NT2/D1 (cell line): Measurements from ENCODE around the gene AOX1.

Experiments
- SUZ12 ChIP-seq: IDR thresholded peaks from 2 replicates; pipeline ENCODE4 v1.6.1; 2011; ENCODE audit not compliant: insufficient read length, insufficient read depth; ENCODE audit errors: extremely low read depth
- YY1 ChIP-seq: IDR thresholded peaks from 2 replicates; pipeline ENCODE4 v1.6.1; 2011; ENCODE audit not compliant: insufficient read length, insufficient read depth
- ZNF274 ChIP-seq: IDR thresholded peaks from 2 replicates; pipeline ENCODE4 v1.6.1; 2011; ENCODE audit warnings: mild to moderate bottlenecking, low read depth, low read length

DNA sequence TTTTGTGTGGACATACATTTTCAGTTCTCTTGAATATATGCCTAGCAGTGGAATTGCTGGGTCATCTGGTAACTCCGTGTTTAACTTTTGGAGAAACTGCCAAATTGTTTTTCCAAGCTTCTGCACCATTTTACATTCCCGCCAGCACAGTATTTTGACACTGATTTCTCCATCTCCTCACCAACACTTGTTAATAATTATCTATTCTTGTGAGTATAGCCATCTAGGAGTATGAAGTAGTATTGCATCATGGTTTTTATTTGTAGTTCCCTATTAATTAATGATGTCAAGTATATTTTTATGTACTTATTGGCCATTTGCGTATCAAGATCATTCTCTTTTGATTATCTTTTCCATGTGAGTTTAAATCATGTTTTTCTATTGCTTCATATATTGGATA is 17.9 kb upstream of the AOX1 start:
- TF ChIP-seq ZNF274 (no peak), YY1 (no peak), SUZ12 (no peak)
